Measurements from ENCODE around the gene ZNF407. TPM values are rescaled to one million over a fixed set of nuclear protein-coding genes. Genes with fewer than 3 reads are reported as not detected.

Gene ZNF407
- total RNA-seq, 1 donor from 2014 or later = 8.7 TPM

GRCh38 chr18:74651327-74652128, 53.9 kb downstream of the ZNF407 start:
- H3K27me3 ChIP-seq = no peaks in the 10 kb centered on the region
- H3K9me3 ChIP-seq = no peaks in the 10 kb centered on the region
- H3K27ac ChIP-seq = no peak overlapping the region
- no peak for DNase-seq (ENCODE audit: low spot score in 2 of 2)
- TF ChIP-seq CTCF (IDR thresholded peaks at IDR 0.05) = no peak
- peaks cover 5 to 7% of the 10 kb centered on the region in 2 donors for H3K36me3 ChIP-seq
- no peak overlapping the region for H3K4me3 ChIP-seq
- H3K4me1 ChIP-seq = no peaks in the 10 kb centered on the region
- intact Hi-C loops (cut with DNase I) = no loop called here

- Histone ChIP-seq H3K36me3 (peaks cover 0 to 5% of the 10 kb centered on the region in 2 donors), H3K27ac (no peak overlapping the region), H3K9me3 (no peaks in the 10 kb centered on the region), H3K4me3 (no peak overlapping the region), H3K4me1 (no peaks in the 10 kb centered on the region), H3K27me3 (no peaks in the 10 kb centered on the region)
- intact Hi-C loops (cut with DNase I) = no loop called here
- peak in 2 of 3 experiments; percentile 27 to 50 for TF ChIP-seq CTCF (IDR thresholded peaks at IDR 0.05)
- DNase-seq (ENCODE audit: low spot score in 2 of 2) = no peak
Observed at GRCh38 chr18:74652392-74652988, 54.8 kb downstream of the ZNF407 start.

DNA sequence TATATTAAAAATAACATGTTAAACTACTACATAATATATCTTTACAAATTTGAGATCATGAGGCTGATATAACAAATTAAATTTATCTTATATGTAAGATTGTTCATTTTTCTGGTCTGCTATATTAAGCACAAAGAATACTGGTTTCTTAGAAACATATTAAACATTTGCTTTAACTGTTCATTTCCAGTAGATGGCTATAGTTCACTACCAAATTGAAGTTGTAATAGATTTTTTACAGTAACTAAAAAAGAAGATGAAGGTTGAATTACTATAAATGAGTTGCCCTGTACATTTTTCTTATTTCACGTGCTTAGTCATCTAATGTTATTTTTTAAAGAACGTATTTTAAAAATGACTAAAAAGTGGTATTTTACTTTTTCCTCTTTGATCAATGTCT, 57.0 kb downstream of the ZNF407 start:
- intact Hi-C loops (cut with DNase I) = loop anchor here (5.0 kb wide), 2 partner anchors 823 to 1693 kb away; no protein-coding TSS in a partner anchor
- no peak for DNase-seq (ENCODE audit: low spot score in 2 of 2)
- no peak overlapping the region for H3K27ac ChIP-seq
- H3K27me3 ChIP-seq = no peaks in the 10 kb centered on the region
- H3K4me1 ChIP-seq = no peaks in the 10 kb centered on the region
- TF ChIP-seq CTCF (IDR thresholded peaks at IDR 0.05) = no peak
- no peaks in the 10 kb centered on the region for H3K9me3 ChIP-seq
- no peaks in the 10 kb centered on the region for H3K36me3 ChIP-seq
- H3K4me3 ChIP-seq = no peak overlapping the region

GRCh38 chr18:74661008-74661407, 63.3 kb downstream of the ZNF407 start:
- Histone ChIP-seq H3K27ac (no peak overlapping the region), H3K36me3 (peaks cover 0 to 3% of the 10 kb centered on the region in 2 donors), H3K4me1 (no peaks in the 10 kb centered on the region), H3K4me3 (no peak overlapping the region), H3K9me3 (no peaks in the 10 kb centered on the region), H3K27me3 (no peaks in the 10 kb centered on the region)
- no peak for TF ChIP-seq CTCF (IDR thresholded peaks at IDR 0.05)
- intact Hi-C loops (cut with DNase I) = no loop called here
- no peak for DNase-seq (ENCODE audit: low spot score in 2 of 2)

DNA sequence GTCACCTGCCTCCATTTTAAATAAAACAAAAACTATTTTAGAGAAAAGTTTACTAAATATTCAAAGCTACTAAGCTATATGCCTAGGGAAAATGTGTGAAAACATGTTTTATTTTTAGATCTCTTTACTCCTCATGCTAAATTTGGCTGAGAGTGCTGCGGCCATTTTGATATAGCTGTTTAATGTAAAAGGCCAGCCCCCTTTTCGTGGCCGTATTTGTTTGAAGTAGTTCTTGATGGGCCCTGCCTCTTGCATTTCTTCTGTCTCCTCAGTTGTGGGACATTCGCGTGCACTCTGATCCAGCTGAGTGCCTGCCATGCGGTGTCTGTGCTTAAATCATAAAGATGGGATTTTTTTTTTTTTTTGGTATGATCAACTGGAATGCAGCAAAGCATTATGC, 64.0 kb downstream of the ZNF407 start:
- H3K36me3 ChIP-seq = peaks cover 0 to 3% of the 10 kb centered on the region in 2 donors
- intact Hi-C loops (cut with DNase I) = no loop called here
- no peaks in the 10 kb centered on the region for H3K9me3 ChIP-seq
- H3K4me3 ChIP-seq = no peak overlapping the region
- DNase-seq (ENCODE audit: low spot score in 2 of 2) = no peak
- no peaks in the 10 kb centered on the region for H3K4me1 ChIP-seq
- TF ChIP-seq CTCF (IDR thresholded peaks at IDR 0.05) = no peak
- no peaks in the 10 kb centered on the region for H3K27me3 ChIP-seq
- H3K27ac ChIP-seq = no peak overlapping the region

All from ascending aorta (tissue), 2 donors.